NCI-H146 treated with DMSO at 0.1 percent for 48 hours (cell line): ENCODE results near the gene UPK1A.
"Not testable (repeated sequence)": the region's sequence is repeated elsewhere in the genome, so short reads cannot be mapped to it uniquely, and the experiment has no call there.

Experiments used
- DNase-seq: peaks from one replicate; lab custom pipeline; 2025; ENCODE audit not compliant: unreplicated experiment; lab: John Stamatoyannopoulos, UW

UPK1A gene

DNA sequence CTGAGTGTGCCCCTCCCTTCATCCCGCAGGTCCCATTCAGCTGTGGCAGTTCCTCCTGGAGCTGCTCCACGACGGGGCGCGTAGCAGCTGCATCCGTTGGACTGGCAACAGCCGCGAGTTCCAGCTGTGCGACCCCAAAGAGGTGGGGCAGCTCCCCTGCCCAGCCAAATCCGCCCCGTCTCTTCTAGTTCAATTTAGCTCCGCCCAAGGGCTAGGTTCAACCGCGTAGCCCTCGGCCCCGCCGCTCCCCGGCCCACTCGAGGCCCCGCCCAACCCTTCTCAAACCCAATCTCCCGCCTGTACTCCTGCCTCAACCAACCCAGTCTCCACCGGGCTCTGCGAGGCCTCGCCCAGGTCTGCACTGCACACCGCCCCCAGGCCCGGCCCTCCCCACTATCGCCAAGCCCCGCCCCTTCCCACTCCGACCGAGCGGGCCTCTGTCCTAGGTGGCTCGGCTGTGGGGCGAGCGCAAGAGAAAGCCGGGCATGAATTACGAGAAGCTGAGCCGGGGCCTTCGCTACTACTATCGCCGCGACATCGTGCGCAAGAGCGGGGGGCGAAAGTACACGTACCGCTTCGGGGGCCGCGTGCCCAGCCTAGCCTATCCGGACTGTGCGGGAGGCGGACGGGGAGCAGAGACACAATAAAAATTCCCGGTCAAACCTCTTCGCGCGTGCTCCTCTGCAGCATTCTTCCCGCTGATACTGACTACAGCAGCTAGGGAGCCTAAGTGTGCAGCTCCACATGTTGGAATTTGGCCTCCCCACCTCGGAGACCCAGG is 21.9 kb upstream of the UPK1A start:
- peak; percentile 89 for DNase-seq

DNA sequence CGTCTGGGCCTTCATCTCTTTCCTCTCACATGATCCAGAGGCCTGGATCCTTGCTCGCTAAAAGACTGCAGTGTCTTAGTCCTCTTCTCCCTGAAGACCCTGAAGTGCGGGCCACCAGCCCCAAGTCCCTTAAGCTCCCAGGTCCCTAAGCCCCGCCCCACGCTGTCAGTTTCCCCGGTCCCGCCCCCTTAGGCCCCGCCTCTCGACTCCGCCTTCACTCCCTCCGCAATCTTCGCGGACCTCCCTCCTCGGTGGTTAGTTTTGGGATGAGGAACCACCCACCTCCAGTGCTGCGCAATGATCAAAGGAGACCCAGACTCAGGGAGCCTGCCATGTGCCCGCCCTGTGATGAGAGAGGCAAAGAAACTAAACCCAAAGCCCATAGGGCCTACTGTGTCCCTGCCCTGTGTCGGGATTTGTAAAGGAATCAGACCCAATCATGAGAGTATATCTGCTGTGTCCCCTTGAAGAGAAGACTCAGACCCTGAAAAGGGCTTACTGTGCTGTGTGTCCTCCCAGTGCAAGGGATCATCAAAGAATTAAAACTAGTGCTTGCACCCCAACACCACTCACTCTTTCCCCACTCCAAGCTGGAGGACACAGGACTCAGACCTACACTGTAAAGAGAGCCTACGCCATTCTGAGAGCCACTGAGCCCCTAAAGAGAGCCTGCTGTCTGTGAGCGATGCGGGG is 21.2 kb upstream of the UPK1A start:
- peak; percentile 33 for DNase-seq

DNA sequence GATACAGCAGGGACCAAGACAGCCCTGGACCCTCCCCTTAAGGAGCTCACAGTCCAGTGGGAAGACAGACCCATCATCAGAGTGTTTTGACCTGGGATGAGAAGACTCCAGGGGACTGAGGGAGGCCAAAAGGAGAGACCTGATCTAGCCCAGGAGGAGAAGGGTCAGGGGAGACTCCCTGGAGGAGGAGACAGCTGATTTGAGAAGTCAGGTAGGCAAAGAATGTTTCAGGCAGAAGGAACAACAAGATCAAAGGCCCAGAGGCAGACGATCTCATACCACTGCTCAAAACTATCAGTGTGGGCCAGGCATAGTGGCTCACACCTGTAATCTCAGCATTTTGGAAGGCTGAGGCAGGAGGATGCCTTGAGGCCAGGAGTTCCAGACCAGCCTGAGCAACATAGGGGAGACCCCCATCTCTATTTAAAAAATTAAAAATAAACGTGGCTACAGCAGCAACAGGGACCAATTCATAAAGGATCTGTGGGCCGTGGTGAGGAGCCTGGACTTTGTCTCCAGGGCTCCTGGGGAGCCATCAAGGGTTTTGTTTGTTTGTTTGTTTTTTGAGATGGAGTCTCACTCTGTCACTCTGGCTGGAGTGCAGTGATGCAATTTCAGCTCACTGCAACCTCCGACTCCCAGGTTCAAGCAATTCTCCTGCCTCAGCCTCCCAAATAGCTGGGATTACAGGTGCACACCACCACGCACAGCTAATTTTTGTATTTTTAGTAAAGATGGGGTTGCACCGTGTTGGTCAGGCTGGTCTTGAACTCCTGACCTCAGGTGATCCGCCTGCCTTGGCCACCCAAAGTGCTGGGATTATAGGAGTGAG is 20.4 kb upstream of the UPK1A start:
- DNase-seq = no peak

DNA sequence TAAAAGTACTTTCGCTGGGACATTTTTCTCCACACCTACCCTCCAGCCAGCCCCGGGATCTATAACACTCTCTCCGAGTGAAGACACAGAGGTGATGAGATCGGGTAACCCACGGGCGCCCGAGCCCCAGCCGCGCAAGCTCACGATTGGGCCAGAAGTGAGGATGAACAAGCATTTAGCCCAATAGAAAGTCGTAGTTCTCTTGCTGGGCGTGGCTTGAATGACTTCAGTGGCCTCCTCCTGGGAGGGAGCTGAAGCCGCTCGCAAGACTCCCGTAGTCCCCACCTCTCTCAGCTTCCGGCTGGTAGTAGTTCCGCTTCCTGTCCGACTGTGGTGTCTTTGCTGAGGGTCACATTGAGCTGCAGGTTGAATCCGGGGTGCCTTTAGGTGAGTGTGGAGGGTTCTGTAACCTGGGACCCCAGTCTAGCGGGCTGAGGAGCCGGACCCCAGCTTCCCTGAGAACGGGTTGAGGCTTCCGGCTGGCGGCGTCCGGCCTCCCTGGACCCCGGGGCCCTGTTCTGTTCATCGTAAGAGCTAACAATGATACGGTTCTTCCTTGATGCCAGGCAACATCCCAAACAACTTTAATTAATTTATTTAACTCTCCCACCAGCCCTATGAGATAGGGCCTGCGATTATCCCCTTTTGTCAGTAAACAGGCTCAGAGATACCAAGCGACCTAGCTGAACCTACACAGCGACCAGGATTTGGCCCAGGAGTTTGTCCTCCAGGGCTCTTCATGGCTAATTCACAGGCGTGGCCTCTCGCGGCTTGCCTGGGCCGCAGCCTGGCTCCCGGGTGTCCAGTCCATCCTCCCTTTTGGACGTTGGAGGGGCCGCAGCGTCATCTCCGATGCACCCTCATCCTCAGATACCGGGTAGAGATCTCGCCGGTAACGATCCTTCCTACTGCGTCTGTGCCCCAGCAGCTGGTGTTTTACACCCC is 18.0 kb upstream of the UPK1A start, which contains the start of gene COX6B1:
Gene COX6B1, plus strand, starts transcription at position 307 of the 945 bp plus-strand sequence. CDS start 2,921 bp downstream, outside the sequence.
- DNase-seq = peak; percentile 98

DNA sequence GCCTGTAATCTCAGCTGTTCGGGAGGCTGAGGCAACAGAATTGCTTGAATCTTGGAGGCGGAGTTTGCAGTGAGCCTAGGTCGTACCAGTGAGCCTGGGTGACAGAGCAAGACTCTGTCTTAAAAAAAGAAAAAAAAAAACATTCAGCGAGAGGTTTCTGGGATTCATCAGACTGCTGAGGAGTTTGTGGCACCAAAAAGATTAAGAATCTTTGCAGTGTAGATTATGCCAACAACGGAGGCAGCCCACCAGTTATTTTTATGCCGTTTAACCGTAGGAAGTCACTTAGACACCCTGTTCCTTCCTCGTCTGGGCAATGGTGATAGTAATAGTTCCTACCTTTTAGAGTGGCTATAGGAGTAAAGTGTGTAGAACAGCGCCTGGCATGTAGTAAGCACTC is 15.7 kb upstream of the UPK1A start:
- no peak for DNase-seq

DNA sequence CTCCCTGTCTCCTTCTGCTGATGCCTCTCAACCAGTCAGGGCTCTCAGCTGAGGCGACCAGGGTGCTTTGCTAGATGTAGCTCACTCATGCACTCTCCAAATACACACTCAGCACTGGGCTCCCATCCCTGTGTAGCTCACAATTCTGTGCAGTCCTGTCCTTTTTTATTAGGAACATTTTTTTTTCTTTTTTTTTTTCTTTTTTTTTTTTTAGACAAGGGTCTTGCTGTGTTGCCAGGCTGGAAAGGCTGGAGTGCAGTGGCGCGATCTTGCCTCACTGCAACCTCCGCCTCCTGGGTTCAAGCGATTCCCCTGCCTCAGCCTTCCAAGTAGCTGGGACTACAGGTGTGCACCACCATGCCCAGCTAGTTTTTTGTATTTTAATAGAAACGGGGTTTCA is 11.5 kb upstream of the UPK1A start:
- DNase-seq = not testable (repeated sequence)

DNA sequence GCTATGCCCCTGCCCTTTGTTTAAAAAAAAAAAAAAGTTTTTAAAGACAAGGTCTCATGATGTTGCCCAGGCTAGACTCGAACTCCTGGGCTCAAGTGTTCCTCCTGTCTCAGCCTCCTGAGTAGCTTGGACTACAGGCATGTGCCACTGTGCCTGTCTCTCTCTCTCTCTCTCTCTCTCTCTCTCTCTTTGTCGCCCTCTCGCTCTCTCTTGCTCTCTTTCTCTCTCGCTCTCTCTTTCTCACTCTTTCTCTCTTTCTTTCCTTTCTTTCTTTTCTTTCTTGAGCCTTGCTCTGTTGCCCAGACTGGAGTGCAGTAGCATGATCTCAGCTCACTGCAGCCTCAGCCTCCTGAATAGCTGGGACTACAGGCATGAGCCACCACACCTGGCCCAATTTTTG is 10.7 kb upstream of the UPK1A start:
- DNase-seq = no peak

DNA sequence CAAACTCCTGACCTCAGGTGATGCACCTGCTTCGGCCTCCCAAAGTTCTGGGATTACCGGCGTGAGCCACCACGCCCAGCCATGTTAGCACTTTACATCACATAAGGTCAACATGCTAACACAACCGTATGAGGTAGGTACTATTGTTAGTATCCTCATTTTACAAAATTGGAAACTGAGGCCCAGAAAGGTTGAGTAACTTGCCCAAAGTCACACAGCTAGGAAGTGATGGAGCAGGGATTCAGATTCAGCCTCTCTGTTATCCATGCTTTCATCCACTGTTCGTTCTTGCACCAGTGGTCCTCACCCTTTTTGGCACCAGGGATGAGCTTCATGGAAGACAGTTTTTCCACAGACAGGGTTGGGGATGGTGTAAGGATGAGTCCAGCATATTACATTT is 9.6 kb upstream of the UPK1A start:
- no peak for DNase-seq

DNA sequence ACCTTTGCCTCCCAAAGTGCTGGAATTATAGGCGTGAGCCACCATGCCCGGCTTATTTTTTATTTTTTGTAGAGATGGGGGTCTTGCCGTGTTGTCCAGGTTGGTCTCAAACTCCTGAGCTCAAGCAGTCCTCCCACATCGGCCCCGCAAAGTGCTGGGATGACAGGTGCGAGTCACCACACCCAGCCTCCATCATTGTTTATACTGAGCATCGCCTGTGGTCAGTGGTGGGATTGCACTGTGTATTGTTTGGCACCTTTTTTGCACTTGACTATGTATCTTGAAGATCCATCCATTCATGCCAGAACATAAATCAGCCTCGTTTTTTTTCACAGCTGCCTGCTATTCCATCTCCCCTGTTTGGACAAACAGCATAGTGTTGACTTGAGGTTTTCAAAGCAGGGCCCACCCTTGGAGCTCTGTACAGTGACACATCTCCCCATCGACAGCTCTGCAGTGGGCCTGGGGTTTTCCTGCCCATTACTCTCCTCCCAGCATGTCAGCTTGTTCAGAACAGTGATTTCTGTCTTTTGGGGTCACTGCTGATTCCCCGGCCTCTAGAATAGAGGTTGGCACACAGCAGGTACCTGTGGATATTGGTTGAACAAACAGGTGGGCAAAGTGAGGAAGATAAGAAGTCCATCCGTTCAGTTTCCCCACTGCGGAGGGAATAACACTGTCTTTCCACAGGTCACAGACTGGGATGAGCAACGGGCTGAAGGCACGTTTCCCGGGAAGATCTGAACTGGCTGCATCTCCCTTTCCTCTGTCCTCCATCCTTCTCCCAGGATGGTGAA is 8.2 kb upstream of the UPK1A start:
- DNase-seq = no peak

DNA sequence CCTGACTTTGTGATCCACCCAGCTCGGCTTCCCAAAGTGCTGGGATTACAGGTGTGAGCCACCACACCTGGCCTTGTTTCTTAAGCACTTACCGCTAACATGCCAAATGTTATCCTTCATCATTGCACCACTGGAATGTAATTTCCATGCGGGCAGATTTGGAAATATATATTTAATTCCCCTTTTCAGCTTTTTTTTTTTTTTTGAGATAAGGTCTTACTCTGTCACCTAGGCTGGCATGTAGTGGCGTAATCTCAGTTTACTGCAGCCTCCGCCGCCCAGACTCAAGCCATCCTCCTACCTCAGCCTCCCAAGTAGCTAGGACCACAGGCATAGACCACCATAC is 4.3 kb upstream of the UPK1A start:
- no peak for DNase-seq

DNA sequence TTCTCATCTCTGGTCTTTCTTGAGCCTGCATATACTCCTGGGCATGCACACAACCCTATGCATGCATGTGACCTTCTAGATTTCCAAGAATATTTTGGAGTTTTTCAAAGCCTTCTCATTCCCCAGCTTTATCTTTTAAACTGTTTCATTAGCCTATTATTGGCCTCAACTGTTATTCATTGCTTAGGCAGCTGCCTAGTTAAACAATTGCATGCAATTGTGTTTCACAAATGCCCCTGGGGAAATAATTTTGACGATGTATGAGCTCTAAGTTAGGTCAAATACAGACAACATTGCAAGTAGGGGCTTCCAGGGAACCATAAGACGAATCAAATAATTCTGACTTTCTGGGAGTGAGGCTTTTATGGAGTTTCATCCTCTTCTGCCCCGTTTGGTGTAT is 2.3 kb upstream of the UPK1A start:
- no peak for DNase-seq

DNA sequence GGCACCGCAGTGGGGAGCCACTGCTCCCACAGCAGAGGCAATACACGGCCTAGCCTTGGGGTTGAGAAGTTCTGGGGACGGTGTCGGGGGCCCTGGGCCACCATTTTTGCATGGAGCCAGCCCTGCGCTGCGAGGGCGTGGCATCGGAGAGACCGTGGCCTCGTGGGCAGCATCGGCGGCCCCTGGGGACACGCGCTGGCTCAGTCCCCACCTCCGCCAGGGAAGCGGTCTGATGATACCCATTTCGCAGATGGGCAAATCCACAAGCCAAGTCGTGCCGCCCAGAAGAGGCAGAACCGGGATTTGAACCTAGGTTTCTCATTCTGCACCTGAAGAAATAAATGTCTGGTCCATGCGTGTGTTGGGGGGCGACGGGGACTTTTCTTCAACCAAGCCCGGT is 1.2 kb upstream of the UPK1A start:
- no peak for DNase-seq

DNA sequence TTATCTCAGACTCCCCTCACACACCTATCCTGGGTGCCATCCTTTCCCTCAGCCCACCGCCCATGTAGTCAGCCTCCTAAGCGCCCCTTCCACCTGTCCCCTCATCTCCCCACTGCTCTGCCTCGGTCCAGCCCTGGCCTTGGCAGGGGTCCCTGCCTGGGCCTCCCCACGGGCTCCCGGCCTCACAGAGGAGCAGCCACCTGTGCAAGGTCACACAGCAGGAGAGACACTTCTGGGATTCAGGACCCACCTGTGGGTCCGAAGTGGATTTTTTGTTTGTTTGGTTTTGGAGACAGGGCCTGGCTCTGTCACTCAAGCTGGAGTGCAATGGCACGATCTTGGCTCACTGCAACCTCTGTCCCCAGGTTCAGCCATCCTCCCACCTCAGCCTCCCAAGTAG is 713 bp upstream of the UPK1A start:
- DNase-seq = no peak

DNA sequence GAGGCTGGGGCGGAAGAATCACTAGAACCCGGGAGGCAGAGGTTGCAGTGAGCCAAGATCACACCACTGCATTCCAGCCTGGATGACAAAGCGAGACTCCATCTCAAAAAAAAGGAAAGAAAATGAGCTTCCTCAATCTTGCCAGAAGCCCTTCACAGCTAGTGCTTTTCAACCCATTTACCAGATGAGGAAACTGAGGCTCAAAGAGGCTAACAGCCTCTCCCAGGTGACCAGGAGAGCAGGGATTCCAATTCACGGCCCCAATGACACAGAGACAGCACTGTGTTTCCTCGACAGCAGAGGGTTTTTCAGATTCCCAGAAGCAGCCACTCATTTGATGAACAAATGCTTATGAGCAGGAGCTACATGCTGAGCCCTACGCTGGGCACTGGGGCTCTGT is 3.2 kb downstream of the UPK1A start:
- no peak for DNase-seq

DNA sequence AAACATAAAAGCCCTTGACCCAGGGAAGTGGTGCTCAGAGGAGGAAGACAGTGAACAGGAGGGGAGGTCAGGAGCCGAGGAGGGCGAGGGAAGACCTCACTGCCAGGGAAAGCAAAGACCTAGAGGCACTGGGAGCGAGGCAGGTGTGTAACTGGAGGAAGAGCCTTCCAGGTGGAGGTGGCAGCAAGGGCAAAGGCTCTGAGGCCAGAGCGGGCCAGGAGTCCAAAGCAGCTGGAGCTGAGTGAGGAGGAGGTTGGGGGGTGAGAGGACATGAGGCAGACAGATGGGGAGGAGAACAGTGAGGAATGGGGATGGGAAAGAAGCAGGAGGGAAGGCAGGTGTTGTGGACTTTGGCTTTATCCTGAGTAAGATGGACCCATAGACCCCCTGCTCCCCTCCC is 3.7 kb downstream of the UPK1A start:
- DNase-seq = no peak

DNA sequence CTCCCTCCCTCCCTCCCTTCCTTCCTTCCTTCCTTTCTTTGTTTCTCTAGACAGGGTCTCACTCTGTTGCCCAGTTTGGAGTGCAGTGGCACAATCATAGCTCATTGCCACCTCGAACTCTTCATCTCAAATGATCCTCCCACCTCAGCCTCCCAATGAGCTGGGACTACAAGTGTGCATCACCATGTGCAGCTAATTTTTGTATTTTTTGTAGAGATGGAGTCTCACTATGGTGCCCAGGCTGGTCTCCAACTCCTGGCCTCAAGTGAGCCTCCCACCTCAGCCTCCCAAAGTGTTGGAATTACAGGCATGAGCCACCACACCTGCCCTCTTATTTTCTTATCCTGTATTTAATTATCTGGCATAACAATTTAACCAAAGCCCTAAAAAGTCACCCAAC is 4.4 kb downstream of the UPK1A start:
- DNase-seq = no peak

DNA sequence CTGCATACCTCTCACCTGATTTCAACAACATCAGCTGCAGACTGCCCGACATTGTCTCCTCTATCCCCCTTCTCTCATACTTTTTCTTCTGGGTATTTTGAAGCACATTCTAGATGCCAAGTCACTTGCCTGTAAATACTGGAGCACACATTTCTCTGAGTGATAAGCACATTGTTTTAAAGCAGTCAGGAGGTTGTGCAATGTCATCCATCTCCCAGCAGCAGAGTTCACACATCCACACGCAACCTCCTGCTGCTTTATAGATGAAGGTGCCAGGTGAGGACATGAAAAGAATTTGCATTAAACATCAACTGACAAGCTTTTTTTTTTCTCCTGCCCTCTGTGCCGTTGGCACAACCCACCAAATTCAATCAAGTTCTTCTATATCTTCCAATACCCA is 5.5 kb downstream of the UPK1A start:
- DNase-seq = peak; percentile 75

DNA sequence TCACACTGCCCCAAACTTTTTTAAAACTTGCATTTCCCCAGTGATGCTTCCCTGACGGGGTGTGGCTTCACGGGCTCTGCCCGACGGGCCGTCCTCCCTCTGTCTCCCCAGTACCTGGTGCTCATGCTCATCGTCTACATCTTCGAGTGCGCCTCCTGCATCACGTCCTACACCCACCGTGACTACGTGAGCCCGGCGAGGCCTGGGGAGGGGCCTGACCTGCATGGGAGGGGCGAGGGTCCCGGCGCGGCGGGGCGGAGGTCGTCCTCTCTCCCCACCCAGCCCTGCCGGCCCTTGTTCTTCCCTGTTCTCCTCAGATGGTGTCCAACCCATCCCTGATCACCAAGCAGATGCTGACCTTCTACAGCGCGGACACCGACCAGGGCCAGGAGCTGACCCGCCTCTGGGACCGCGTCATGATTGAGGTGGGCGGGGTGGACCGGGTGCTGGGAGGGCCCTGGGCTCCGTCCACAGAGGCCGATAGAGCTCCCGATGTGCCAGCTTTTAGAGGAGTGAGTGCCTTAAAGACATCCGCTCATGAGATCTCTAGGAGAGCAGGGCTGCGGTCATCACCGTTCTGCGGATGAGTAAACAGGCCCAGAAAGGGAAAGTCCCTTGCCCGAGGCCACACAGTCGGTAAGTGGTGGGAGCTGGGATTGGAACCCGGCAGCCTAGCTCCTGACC is 6.9 kb downstream of the UPK1A start:
- DNase-seq = peak; percentile 43

DNA sequence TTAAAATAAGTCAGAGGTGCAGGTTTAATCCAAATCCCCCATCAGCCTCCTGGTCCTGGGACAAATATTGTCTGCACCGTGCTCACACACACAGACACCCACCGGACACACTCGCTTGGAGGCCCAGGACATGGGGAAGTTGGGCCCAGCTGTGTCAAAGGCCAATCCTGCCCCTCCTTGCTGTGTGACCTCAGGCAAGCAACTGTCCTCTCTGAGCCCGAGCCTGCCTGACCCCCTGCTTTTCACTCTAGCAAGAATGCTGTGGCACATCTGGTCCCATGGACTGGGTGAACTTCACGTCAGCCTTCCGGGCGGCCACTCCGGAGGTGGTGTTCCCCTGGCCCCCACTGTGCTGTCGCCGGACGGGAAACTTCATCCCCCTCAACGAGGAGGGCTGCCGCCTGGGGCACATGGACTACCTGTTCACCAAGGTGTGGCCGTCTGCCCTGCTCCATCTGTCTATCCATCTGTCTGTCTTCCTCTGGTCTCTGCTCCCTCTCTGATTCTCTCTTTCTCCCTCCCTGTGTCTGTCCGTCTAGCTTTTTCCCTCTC is 9.3 kb downstream of the UPK1A start:
- no peak for DNase-seq
